ENCODE results near the gene LYRM2.

LYRM2 gene

GRCh38 chr6:89682991-89683390 lies 44.4 kb upstream of the LYRM2 start:
- TF ChIP-seq ISL1 (CRISPR knock-in tag; IDR thresholded peaks at IDR 0.05) = no peak
- no peak for TF ChIP-seq TOX (CRISPR knock-in tag; IDR thresholded peaks at IDR 0.05; ENCODE audit: borderline replicate concordance)
- no peak for TF ChIP-seq OSR1 (CRISPR knock-in tag; IDR thresholded peaks at IDR 0.05)
- TF ChIP-seq ZC3H10 (CRISPR knock-in tag; IDR thresholded peaks at IDR 0.05) = no peak
- TF ChIP-seq GLIS3 (CRISPR knock-in tag; IDR thresholded peaks at IDR 0.05) = no peak
- no peak for TF ChIP-seq RARB (CRISPR knock-in tag; IDR thresholded peaks at IDR 0.05)

DNA sequence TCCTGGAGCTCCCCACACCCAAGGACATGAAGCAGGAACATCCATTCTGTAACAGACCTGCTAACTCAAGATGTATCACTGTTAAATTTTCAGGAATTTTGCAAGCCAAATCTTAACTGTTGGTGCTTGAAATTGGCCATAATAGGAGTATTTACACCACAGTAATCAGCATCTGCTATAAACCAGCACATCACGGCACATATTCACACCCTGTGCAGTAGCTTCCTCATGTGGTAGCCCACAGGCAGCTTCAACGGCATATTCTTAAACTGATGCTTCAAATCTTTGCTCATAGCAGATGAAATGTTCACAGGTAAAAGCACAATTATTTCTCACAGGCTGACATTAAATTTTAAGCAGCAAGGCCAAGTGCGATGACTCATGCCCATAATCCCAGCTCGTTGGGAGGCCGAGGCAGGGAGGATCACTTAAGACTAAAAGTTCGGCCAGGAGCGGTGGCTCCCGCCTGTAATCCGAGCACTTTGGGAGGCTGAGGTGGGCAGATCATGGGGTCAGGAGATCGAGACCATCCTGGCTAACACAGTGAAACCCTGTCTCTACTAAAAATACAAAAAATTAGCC lies 43.5 kb upstream of the LYRM2 start:
- ATAC-seq = no peak
- no peak for TF ChIP-seq ISL1 (CRISPR knock-in tag; IDR thresholded peaks at IDR 0.05)
- TF ChIP-seq TOX (CRISPR knock-in tag; IDR thresholded peaks at IDR 0.05; ENCODE audit: borderline replicate concordance) = no peak
- no peak for TF ChIP-seq GLIS3 (CRISPR knock-in tag; IDR thresholded peaks at IDR 0.05)

More at GRCh38 chr6:89682991-89683390, 44.4 kb upstream of the LYRM2 start:
- ATAC-seq = no peak

DNA sequence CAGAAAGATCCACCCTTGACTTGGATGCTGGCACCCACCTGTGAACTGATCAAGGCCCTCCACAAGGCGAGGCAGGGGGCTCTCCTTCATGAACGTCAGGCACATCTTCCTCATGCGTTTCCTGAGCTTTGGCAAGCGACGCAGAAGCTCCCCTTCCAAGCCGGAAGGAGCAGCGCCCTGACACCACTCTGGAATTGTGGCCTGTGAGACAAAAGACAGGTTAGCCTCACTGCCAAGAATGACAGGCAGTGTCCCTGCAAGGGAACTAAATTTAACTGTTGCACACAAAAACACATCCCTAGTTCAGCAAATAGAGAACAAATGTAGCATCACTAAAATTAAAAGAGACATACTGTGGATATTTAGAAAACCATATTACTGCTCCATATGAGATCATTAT lies 42.0 kb upstream of the LYRM2 start:
- ATAC-seq = no peak
- no peak for TF ChIP-seq CSDC2 (CRISPR knock-in tag; IDR thresholded peaks at IDR 0.05)
- TF ChIP-seq SNAI2 (CRISPR knock-in tag; IDR thresholded peaks at IDR 0.05) = no peak
- no peak for TF ChIP-seq OSR1 (CRISPR knock-in tag; IDR thresholded peaks at IDR 0.05)
- TF ChIP-seq ZNF8 (CRISPR knock-in tag; IDR thresholded peaks at IDR 0.05) = no peak
- TF ChIP-seq ARNTL (CRISPR knock-in tag; IDR thresholded peaks at IDR 0.05; ENCODE audit: borderline replicate concordance, low read depth) = no peak
- no peak for TF ChIP-seq PPARA (CRISPR knock-in tag; IDR thresholded peaks at IDR 0.05; ENCODE audit: borderline replicate concordance)
- TF ChIP-seq ZNF565 (CRISPR knock-in tag; conservative IDR thresholded peaks at IDR 0.05; ENCODE audit: low read depth) = no peak
- no peak for TF ChIP-seq CSRNP3 (CRISPR knock-in tag; IDR thresholded peaks at IDR 0.05)
- no peak for TF ChIP-seq ESRRG (CRISPR knock-in tag; IDR thresholded peaks at IDR 0.05)
- TF ChIP-seq TSHZ2 (CRISPR knock-in tag; IDR thresholded peaks at IDR 0.05) = no peak
- no peak for TF ChIP-seq ZFP30 (CRISPR knock-in tag; IDR thresholded peaks at IDR 0.05)
- no peak for TF ChIP-seq ZC3H10 (CRISPR knock-in tag; IDR thresholded peaks at IDR 0.05)

DNA sequence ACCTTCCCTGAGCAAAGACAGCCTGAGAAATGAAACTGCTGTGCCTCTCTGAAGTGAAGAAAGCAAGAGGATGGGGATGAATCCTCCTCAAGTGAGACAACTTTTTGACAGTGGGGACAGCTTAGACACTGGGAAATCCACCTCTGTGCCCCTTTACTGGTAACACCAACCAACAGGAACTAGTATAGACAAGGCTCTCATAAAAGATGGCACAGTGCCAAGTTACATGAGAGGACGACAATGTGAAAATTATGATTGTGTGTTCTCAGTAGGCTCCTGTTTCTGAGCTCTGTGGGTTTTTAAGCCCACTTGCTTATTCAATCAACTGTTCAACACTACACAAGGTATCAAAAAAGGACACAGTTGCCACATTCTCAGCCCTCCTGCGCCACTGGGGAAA lies 41.6 kb upstream of the LYRM2 start:
- ATAC-seq = no peak
- TF ChIP-seq ZFP3 (CRISPR knock-in tag; IDR thresholded peaks at IDR 0.05) = no peak
- no peak for TF ChIP-seq TOX (CRISPR knock-in tag; IDR thresholded peaks at IDR 0.05; ENCODE audit: borderline replicate concordance)
- TF ChIP-seq BACH2 (CRISPR knock-in tag; IDR thresholded peaks at IDR 0.05; ENCODE audit: borderline replicate concordance) = no peak
- no peak for TF ChIP-seq CSDC2 (CRISPR knock-in tag; IDR thresholded peaks at IDR 0.05)
- TF ChIP-seq ARNTL (CRISPR knock-in tag; IDR thresholded peaks at IDR 0.05; ENCODE audit: borderline replicate concordance, low read depth) = no peak
- TF ChIP-seq, protein P1, sequence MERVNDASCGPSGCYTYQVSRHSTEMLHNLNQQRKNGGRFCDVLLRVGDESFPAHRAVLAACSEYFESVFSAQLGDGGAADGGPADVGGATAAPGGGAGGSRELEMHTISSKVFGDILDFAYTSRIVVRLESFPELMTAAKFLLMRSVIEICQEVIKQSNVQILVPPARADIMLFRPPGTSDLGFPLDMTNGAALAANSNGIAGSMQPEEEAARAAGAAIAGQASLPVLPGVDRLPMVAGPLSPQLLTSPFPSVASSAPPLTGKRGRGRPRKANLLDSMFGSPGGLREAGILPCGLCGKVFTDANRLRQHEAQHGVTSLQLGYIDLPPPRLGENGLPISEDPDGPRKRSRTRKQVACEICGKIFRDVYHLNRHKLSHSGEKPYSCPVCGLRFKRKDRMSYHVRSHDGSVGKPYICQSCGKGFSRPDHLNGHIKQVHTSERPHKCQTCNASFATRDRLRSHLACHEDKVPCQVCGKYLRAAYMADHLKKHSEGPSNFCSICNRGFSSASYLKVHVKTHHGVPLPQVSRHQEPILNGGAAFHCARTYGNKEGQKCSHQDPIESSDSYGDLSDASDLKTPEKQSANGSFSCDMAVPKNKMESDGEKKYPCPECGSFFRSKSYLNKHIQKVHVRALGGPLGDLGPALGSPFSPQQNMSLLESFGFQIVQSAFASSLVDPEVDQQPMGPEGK (CRISPR knock-in tag; IDR thresholded peaks at IDR 0.05; ENCODE audit: borderline replicate concordance) = no peak
- TF ChIP-seq CREB5 (CRISPR knock-in tag; IDR thresholded peaks at IDR 0.05; ENCODE audit: low read depth) = no peak
- TF ChIP-seq GLIS3 (CRISPR knock-in tag; IDR thresholded peaks at IDR 0.05) = no peak
- TF ChIP-seq PPARA (CRISPR knock-in tag; IDR thresholded peaks at IDR 0.05; ENCODE audit: borderline replicate concordance) = no peak
- TF ChIP-seq CSRNP3 (CRISPR knock-in tag; IDR thresholded peaks at IDR 0.05) = no peak
- no peak for TF ChIP-seq POU6F1 (CRISPR knock-in tag; IDR thresholded peaks at IDR 0.05; ENCODE audit: borderline replicate concordance, low read depth)
- TF ChIP-seq RARB (CRISPR knock-in tag; IDR thresholded peaks at IDR 0.05) = no peak
- no peak for TF ChIP-seq ESRRG (CRISPR knock-in tag; IDR thresholded peaks at IDR 0.05)
- no peak for TF ChIP-seq ZNF565 (CRISPR knock-in tag; conservative IDR thresholded peaks at IDR 0.05; ENCODE audit: low read depth)
- TF ChIP-seq ZFP30 (CRISPR knock-in tag; IDR thresholded peaks at IDR 0.05) = no peak
- TF ChIP-seq ISL1 (CRISPR knock-in tag; IDR thresholded peaks at IDR 0.05) = no peak
- no peak for TF ChIP-seq OSR1 (CRISPR knock-in tag; IDR thresholded peaks at IDR 0.05)
- TF ChIP-seq ZNF70 (CRISPR knock-in tag; IDR thresholded peaks at IDR 0.05) = no peak
- no peak for TF ChIP-seq SNAI2 (CRISPR knock-in tag; IDR thresholded peaks at IDR 0.05)

Data from SK-N-SH treated with all-trans-retinoic acid at 6 μM for 48 hours (cell line).